ENCODE results near the gene RNF20. TPM values are rescaled to one million over a fixed set of nuclear protein-coding genes. Genes with fewer than 3 reads are reported as not detected.

Gene RNF20
- total and polyA plus RNA-seq, 12 donors = 13.2 to 64.4 (median 54.6) TPM

DNA sequence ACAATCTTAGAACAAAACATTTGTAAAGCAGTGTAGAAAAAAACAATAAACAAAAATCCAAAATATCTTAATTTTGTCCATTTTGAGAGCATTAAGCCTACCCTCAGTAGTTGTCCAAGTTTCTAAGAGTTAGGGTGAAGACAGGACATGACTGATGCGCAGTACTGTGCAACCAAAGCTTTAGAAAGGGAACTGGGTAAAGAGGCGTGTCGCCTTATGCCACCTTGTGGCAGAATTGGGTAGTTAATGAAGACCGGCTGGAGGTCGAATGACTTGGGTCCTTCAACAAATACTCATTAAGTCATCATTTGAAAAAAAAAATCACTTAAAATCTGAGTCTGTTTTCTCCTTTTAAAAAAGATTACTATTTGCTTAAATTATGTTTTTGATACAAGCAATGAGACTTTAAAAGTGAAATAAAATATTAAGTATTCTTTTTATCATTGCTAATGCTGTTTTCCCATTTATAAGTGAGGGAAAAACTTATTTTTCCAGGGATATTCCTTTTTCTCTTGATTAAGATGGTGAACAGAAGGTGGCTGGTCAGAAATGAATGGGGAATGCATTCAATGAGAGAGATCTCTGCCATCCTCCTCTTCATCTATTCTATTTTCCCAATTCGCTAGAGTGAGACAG, 3.5 kb upstream of the RNF20 start:
- Histone ChIP-seq H3K4me3 (no peak overlapping the region), H3K4me1 (peaks cover 0 to 27% (median 16%) of the 10 kb centered on the region in 9 donors), H3K27me3 (no peaks in the 10 kb centered on the region), H3K27ac (no peak overlapping the region), H3K9me3 (no peaks in the 10 kb centered on the region), H3K36me3 (peaks cover 0 to 2% (median 0%) of the 10 kb centered on the region in 9 donors)
- TF ChIP-seq, protein P1, sequence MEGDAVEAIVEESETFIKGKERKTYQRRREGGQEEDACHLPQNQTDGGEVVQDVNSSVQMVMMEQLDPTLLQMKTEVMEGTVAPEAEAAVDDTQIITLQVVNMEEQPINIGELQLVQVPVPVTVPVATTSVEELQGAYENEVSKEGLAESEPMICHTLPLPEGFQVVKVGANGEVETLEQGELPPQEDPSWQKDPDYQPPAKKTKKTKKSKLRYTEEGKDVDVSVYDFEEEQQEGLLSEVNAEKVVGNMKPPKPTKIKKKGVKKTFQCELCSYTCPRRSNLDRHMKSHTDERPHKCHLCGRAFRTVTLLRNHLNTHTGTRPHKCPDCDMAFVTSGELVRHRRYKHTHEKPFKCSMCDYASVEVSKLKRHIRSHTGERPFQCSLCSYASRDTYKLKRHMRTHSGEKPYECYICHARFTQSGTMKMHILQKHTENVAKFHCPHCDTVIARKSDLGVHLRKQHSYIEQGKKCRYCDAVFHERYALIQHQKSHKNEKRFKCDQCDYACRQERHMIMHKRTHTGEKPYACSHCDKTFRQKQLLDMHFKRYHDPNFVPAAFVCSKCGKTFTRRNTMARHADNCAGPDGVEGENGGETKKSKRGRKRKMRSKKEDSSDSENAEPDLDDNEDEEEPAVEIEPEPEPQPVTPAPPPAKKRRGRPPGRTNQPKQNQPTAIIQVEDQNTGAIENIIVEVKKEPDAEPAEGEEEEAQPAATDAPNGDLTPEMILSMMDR (IDR thresholded peaks at IDR 0.05) = peak; percentile 74 to 92 (median 85)
- DNase-seq = peak in 1 of 2 donors; percentile 71
- peak in 7 of 8 donors; percentile 26 to 51 (median 40) for ATAC-seq
- 18 to 20% methylated on average over 6 of the region's 6 CpGs for WGBS, 2 donors
- intact Hi-C loops (cut with DNase I) = loop anchor here in 9 of 10 donors (1.0 to 10.0 kb wide), 5 partner anchors 65 to 135 kb away; partner anchors contain the start of genes MRPL50 (in 5 of the 9) and ZNF189 (in 5 of the 9)

DNA sequence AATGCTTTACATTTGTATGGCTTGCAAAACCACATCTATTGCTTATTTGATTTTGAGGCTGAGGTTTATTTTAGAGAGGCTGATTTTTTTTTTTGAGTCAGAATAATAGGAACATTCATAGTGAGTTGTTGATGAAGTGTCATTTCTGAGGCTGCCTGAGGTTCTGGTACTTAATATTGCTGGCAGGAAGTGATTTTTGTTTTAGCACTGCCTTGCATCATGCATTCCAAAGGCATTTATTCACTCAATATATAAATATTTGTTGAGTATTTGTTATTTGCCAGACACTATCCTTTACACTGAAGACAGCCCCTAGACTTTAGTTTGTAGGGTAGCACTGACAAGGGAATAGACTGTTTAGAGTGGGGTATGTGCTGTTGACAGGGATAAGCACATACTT, 2.7 kb downstream of the RNF20 start:
- Histone ChIP-seq H3K9me3 (no peaks in the 10 kb centered on the region), H3K36me3 (peaks cover 0 to 63% (median 17%) of the 10 kb centered on the region in 9 donors), H3K4me1 (peaks cover 0 to 49% (median 34%) of the 10 kb centered on the region in 9 donors), H3K27ac (no peak overlapping the region), H3K4me3 (no peak overlapping the region), H3K27me3 (no peaks in the 10 kb centered on the region)
- intact Hi-C loops (cut with DNase I) = loop anchor here in 2 of 10 donors (10.0 kb wide), 1 partner anchor 142 kb away; the partner anchor contains the start of genes MRPL50 (in 2 of the 2) and ZNF189 (in 2 of the 2)
- DNase-seq (no peak), ATAC-seq (no peak)
- TF ChIP-seq, protein P1 (IDR thresholded peaks at IDR 0.05) = no peak

DNA sequence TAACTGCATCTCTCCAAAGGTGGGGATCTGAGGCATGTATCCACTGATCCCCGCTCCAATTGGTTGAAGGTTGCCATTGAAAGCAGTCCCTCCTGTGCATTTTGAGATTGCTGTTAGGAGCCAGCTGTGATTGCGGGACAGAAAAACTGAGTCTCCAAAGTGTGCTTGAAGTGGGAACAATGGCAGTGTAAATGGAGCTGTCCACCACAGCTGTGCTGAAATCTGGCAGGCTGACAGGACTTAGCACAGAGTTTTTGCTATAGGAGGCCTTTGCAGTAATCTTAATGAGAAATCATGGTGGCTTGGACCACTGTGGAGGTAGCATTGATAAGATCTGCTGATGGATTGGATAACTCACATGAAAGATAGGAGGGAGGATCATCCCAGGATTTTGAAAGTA, 3.3 kb downstream of the RNF20 start:
- TF ChIP-seq, protein P1 (IDR thresholded peaks at IDR 0.05) = no peak
- Histone ChIP-seq H3K9me3 (no peaks in the 10 kb centered on the region), H3K4me1 (peaks cover 0 to 49% (median 34%) of the 10 kb centered on the region in 9 donors), H3K27ac (no peak overlapping the region), H3K27me3 (no peaks in the 10 kb centered on the region), H3K36me3 (peaks cover 0 to 69% (median 20%) of the 10 kb centered on the region in 9 donors), H3K4me3 (no peak overlapping the region)
- 84 to 88% methylated on average over 2 of the region's 2 CpGs for WGBS, 2 donors
- intact Hi-C loops (cut with DNase I) = loop anchor here in 2 of 10 donors (10.0 kb wide), 1 partner anchor 142 kb away; the partner anchor contains the start of genes MRPL50 (in 2 of the 2) and ZNF189 (in 2 of the 2)
- no peak for ATAC-seq
- DNase-seq = no peak

DNA sequence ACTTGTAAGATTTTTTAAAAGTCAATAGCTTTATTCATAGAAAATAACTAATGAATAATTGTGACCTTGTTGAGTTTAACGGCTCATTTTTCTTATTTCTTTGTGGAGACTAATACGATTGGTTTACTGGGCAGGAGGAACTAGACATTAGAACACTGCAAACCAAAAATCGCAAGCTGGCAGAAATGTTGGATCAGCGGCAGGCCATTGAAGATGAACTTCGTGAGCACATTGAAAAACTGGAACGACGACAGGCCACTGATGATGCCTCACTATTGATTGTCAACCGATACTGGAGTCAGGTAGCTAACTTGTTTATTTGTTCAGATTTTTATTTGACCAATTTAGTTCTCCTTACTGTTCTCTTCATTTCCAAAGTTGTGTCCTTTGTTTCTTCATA, 6.4 kb downstream of the RNF20 start:
- DNase-seq = no peak
- H3K4me1 ChIP-seq = peaks cover 0 to 34% (median 19%) of the 10 kb centered on the region in 9 donors
- H3K27ac ChIP-seq = no peak overlapping the region
- TF ChIP-seq, protein P1 (IDR thresholded peaks at IDR 0.05) = no peak
- H3K36me3 ChIP-seq = peaks cover 0 to 100% (median 30%) of the 10 kb centered on the region in 9 donors
- no peaks in the 10 kb centered on the region for H3K27me3 ChIP-seq
- no peaks in the 10 kb centered on the region for H3K9me3 ChIP-seq
- H3K4me3 ChIP-seq = no peak overlapping the region
- intact Hi-C loops (cut with DNase I) = no loop called here
- no peak for ATAC-seq
- 94 to 96% methylated on average over 8 of the region's 8 CpGs for WGBS, 2 donors

Data from heart right ventricle (tissue), 16 donors.